ENCODE data around the gene DLGAP3.

- no peak for TF ChIP-seq POLR2A (IDR thresholded peaks at IDR 0.05)
- peak; percentile 44 to 76 for TF ChIP-seq POLR2AphosphoS5 (IDR thresholded peaks at IDR 0.05; ENCODE audit: insufficient read depth in 1 of 2, low read depth in 1 of 2)
Measured at GRCh38 chr1:34865981-34866761, 63.3 kb downstream of the DLGAP3 start.
